Calu3 (cell line): ENCODE data around the gene FAM174B. TPM values are rescaled to one million over a fixed set of nuclear protein-coding genes. Genes with fewer than 3 reads are reported as not detected.

ENCODE experiments used
- BruUV-seq: library from RNA; stranded (reverse); fragments of 400-500 nt; replicated peaks from 2 replicates; lab custom pipeline; 2021; lab: Mats Ljungman, UMichigan
- CTCF ChIA-PET: fragments of 300-600 bp; sonication (Branson Sonifier 250); formaldehyde crosslinking; loops from one replicate; lab custom pipeline; 2022; ENCODE audit warnings: antibody characterized with exemption; lab: Charles Lee
- DNase-seq: peaks from one replicate; pipeline ENCODE4 v3.0.0; 2022
- H3K27ac Mint-ChIP-seq: one replicate; pipeline ENCODE4 v1.8.0; 2022; ENCODE audit warnings: mixed read lengths; ENCODE audit not compliant: unreplicated experiment
- H3K27me3 Mint-ChIP-seq: one replicate; pipeline ENCODE4 v1.8.0; 2022; ENCODE audit warnings: mixed read lengths; ENCODE audit not compliant: unreplicated experiment
- H3K36me3 Mint-ChIP-seq: one replicate; pipeline ENCODE4 v1.8.0; 2022; ENCODE audit warnings: mild to moderate bottlenecking, moderate library complexity, mixed read lengths; ENCODE audit not compliant: insufficient read depth, unreplicated experiment
- H3K4me1 Mint-ChIP-seq: one replicate; pipeline ENCODE4 v1.8.0; 2022; ENCODE audit warnings: mild to moderate bottlenecking, low read depth, mixed read lengths; ENCODE audit not compliant: unreplicated experiment
- H3K4me3 Mint-ChIP-seq: one replicate; pipeline ENCODE4 v1.8.0; 2022; ENCODE audit warnings: mild to moderate bottlenecking, low read depth, moderate library complexity, mixed read lengths; ENCODE audit not compliant: unreplicated experiment
- H3K9me3 Mint-ChIP-seq: one replicate; pipeline ENCODE4 v1.8.0; 2022; ENCODE audit warnings: low read depth, mixed read lengths; ENCODE audit not compliant: unreplicated experiment
- intact Hi-C: fragments of 100-400 bp; cut with micrococcal nuclease; formaldehyde crosslinking; loops from one replicate; pipeline ENCODE4 v1.10.0; 2022; ENCODE audit not compliant: unreplicated experiment
- total RNA-seq: library from RNA; stranded (reverse); gene quantifications from 2 replicates; pipeline ENCODE4 v1.2.3, GENCODE V29; 2022
- TF ChIP-seq, protein P1 (sequence below): fragments of 200-600 bp; IDR thresholded peaks from one replicate; pipeline ENCODE4 v1.8.0; 2022; ENCODE audit warnings: antibody characterized with exemption; ENCODE audit not compliant: unreplicated experiment

The FAM174B gene
- total RNA-seq, 1 experiment from 2014 or later, result 12.4 TPM

DNA sequence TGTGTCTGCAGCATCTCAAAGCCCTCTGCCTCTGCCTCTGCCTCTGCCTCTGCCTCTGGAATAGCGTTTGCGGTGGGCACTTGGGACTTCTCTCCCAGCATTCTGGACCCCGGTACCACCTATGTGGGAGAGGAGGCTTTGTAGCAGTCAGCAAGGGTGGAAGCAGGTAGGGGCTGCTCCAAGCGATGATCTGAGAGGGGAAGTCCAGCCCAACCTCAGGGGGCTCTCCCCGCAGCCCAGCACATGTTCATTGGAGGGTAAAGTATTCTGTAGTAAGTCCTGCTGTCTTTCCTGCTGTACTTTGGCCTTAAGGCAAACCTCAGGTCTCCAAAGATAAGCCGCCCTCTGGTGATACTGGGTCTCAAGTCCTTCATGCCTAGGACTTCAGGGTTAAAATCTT lies 68.6 kb downstream of the FAM174B start:
- DNase-seq, result no peak
- no peak overlapping the region for H3K27ac Mint-ChIP-seq
- peaks cover 86% of the 10 kb centered on the region for H3K27me3 Mint-ChIP-seq
- no TSS peak for BruUV-seq
- H3K9me3 Mint-ChIP-seq, result no peaks in the 10 kb centered on the region
- H3K36me3 Mint-ChIP-seq, result no peaks in the 10 kb centered on the region
- CTCF ChIA-PET, result no interaction called here
- TF ChIP-seq, protein P1, sequence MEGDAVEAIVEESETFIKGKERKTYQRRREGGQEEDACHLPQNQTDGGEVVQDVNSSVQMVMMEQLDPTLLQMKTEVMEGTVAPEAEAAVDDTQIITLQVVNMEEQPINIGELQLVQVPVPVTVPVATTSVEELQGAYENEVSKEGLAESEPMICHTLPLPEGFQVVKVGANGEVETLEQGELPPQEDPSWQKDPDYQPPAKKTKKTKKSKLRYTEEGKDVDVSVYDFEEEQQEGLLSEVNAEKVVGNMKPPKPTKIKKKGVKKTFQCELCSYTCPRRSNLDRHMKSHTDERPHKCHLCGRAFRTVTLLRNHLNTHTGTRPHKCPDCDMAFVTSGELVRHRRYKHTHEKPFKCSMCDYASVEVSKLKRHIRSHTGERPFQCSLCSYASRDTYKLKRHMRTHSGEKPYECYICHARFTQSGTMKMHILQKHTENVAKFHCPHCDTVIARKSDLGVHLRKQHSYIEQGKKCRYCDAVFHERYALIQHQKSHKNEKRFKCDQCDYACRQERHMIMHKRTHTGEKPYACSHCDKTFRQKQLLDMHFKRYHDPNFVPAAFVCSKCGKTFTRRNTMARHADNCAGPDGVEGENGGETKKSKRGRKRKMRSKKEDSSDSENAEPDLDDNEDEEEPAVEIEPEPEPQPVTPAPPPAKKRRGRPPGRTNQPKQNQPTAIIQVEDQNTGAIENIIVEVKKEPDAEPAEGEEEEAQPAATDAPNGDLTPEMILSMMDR, result no peak
- H3K4me3 Mint-ChIP-seq, result no peak overlapping the region
- intact Hi-C loops, result no loop called here
- H3K4me1 Mint-ChIP-seq, result no peaks in the 10 kb centered on the region

DNA sequence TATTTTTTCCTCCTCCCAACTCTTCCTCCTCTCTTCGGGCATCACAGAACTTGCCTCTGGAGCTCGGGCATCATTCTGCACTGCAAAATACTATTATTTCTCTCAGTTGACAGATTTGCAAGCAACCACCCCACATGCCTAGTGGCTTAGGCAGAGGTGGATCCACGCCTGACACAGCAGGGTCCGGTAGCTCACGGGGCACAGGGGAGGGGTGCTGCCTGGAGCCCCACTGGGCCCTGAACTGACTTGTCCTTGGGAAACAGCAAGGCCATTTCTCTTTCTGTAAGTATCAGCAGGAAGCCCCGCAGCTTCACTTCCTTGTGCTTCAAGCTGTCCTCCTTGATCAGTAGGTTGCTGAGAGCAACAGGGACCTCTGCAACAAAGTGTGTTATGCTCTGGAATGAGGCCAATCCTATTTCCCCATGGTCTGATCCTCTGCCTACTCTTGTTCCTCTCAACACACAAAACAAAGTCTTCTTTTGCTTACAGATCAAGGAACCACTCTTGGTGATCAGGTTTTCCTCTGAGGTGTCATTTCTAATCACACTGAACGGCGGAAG lies 69.1 kb downstream of the FAM174B start:
- Mint-ChIP-seq H3K36me3 (no peaks in the 10 kb centered on the region), H3K4me1 (no peaks in the 10 kb centered on the region), H3K27me3 (peaks cover 86% of the 10 kb centered on the region), H3K9me3 (no peaks in the 10 kb centered on the region), H3K4me3 (no peak overlapping the region), H3K27ac (no peak overlapping the region)
- intact Hi-C loops, result no loop called here
- no TSS peak for BruUV-seq
- CTCF ChIA-PET, result no interaction called here
- TF ChIP-seq, protein P1, result no peak
- DNase-seq, result no peak

DNA sequence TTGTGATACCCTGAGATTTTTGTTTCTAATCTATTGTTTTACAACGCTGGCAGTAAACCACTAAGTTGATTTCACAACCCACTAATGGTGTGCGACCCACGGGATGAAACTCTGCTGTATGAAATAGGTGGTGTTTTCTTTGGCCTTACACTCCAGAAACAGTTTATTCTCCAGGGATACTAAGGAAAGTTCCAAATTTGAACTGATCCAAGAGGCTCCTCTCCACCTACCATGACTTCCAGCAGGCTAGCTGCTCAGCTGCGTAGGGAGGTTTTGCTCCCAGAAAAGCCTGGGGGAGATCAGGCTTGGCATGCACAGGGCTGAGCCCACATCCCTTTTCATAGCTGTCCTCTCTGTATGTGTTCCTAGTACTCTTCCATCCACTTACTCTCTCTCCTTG lies 71.5 kb downstream of the FAM174B start:
- no peak overlapping the region for H3K4me3 Mint-ChIP-seq
- BruUV-seq, result no TSS peak
- no peak for DNase-seq
- H3K9me3 Mint-ChIP-seq, result no peaks in the 10 kb centered on the region
- H3K27me3 Mint-ChIP-seq, result peaks cover 96% of the 10 kb centered on the region
- CTCF ChIA-PET, result no interaction called here
- TF ChIP-seq, protein P1, result no peak
- no peaks in the 10 kb centered on the region for H3K36me3 Mint-ChIP-seq
- H3K4me1 Mint-ChIP-seq, result no peaks in the 10 kb centered on the region
- intact Hi-C loops, result no loop called here
- no peak overlapping the region for H3K27ac Mint-ChIP-seq

DNA sequence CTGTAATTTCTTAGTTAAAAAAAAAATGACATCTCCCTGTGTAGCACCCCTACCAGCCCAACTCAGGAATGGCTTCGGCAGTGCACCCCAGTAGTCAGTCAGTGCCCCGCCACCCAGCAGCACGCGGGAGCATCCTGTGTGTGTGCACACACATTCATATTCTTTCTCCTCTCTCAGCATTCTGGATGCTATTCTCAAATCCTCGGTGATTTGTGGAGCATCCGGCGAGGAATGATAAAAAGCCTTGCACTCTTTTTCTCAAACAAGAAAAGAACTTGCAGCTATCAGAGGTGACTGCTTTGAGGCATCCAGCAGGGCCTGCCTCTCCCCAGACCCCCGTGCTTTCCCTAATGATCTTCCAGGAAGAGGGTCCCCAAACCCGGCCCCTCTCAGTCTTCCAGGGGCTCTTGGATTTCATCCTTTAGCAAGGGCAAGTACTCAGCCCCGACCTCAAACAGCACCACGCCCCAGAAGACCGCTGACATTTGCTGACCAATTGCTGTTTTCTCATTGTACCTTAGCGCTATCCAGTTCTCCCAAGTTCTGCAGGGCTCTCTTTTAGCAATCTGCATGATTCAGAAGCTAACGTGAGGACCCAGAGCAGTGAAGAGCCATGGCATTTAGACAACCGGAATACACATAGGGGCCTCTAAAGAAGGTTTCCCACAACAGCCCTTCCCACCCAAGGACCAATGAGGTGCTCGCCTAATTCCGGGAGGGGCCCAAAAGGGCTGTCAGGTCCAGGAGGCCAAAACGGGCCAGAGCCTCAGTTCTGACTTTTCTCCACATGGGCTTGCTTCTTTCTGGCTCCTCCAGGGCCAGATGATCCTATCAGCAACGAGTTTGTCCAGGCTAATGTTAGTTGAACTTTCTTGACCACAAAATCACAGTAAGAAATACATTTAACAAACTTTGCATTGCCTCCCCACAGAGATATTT lies 72.2 kb downstream of the FAM174B start:
- TF ChIP-seq, protein P1, result no peak
- Mint-ChIP-seq H3K9me3 (no peaks in the 10 kb centered on the region), H3K27ac (no peak overlapping the region), H3K27me3 (peaks cover 96% of the 10 kb centered on the region), H3K4me1 (no peaks in the 10 kb centered on the region), H3K36me3 (no peaks in the 10 kb centered on the region), H3K4me3 (no peak overlapping the region)
- no TSS peak for BruUV-seq
- intact Hi-C loops, result no loop called here
- DNase-seq, result no peak
- CTCF ChIA-PET, result no interaction called here
